HS-27A (cell line): ENCODE measurements around the gene CSNK2A3.
A peak's percentile ranks its signal among the peaks of the same experiment; 100 is the strongest.
"Not testable (repeated sequence)": the region's sequence is repeated elsewhere in the genome, so short reads cannot be mapped to it uniquely, and the experiment has no call there.

Experiments used
- DNase-seq: peaks from one replicate; pipeline ENCODE4 v3.0.0-alpha.2; 2012; ENCODE audit warnings: low read depth, missing footprints

CSNK2A3 gene

GRCh38 chr11:11352878-11353277 is at the start of gene CSNK2A3:
Gene CSNK2A3 (minus strand): TSS chr11:11353250. CDS start chr11:11353119, 131 bp downstream.
- DNase-seq, result not testable (repeated sequence)

GRCh38 chr11:11401960-11402535 is 49.0 kb upstream of the CSNK2A3 start:
- no peak for DNase-seq

- DNase-seq, result no peak
Observed at GRCh38 chr11:11400635-11401232, 47.7 kb upstream of the CSNK2A3 start.

- DNase-seq, result no peak
Observed at GRCh38 chr11:11400121-11400520, 47.1 kb upstream of the CSNK2A3 start.

GRCh38 chr11:11397781-11398180 is 44.7 kb upstream of the CSNK2A3 start:
- no peak for DNase-seq

GRCh38 chr11:11397036-11397415 is 44.0 kb upstream of the CSNK2A3 start:
- no peak for DNase-seq

GRCh38 chr11:11396301-11397035 is 43.4 kb upstream of the CSNK2A3 start:
- DNase-seq, result no peak

- DNase-seq, result no peak
Observed at GRCh38 chr11:11395126-11395525, 42.1 kb upstream of the CSNK2A3 start.

GRCh38 chr11:11394241-11394640 is 41.2 kb upstream of the CSNK2A3 start:
- DNase-seq, result no peak

GRCh38 chr11:11391796-11392463 is 38.9 kb upstream of the CSNK2A3 start:
- peak; percentile 85 for DNase-seq

GRCh38 chr11:11391169-11391568 is 38.1 kb upstream of the CSNK2A3 start:
- DNase-seq, result no peak

- DNase-seq, result no peak
Observed at GRCh38 chr11:11390068-11390771, 37.2 kb upstream of the CSNK2A3 start.

GRCh38 chr11:11389238-11389637 is 36.2 kb upstream of the CSNK2A3 start:
- DNase-seq, result no peak

GRCh38 chr11:11387622-11388305 is 34.7 kb upstream of the CSNK2A3 start:
- DNase-seq, result no peak

- no peak for DNase-seq
Observed at GRCh38 chr11:11387207-11387606, 34.2 kb upstream of the CSNK2A3 start.

GRCh38 chr11:11384829-11385228 is 31.8 kb upstream of the CSNK2A3 start:
- DNase-seq, result no peak

- no peak for DNase-seq
Observed at GRCh38 chr11:11383995-11384394, 30.9 kb upstream of the CSNK2A3 start.

GRCh38 chr11:11382858-11383532 is 29.9 kb upstream of the CSNK2A3 start:
- DNase-seq, result no peak

GRCh38 chr11:11381471-11382105 is 28.5 kb upstream of the CSNK2A3 start:
- DNase-seq, result no peak

GRCh38 chr11:11380883-11381282 is 27.8 kb upstream of the CSNK2A3 start:
- no peak for DNase-seq

- no peak for DNase-seq
Observed at GRCh38 chr11:11380340-11380739, 27.3 kb upstream of the CSNK2A3 start.
